Neutrophil (primary cell): ENCODE results near the gene SPAG9.

Experiments used
- H3K27ac ChIP-seq: fragments of 200-600 bp; sonication (generic); 2 replicates; pipeline ENCODE4 v1.5.1; 2016; ENCODE audit warnings: mild to moderate bottlenecking, moderate library complexity
- H3K27me3 ChIP-seq: fragments of 200-600 bp; sonication (generic); 2 replicates; pipeline ENCODE4 v1.6.0; 2016; ENCODE audit warnings: mild to moderate bottlenecking
- H3K36me3 ChIP-seq: fragments of 200-600 bp; sonication (generic); 2 replicates; pipeline ENCODE4 v1.5.1; 2017
- H3K4me1 ChIP-seq, 2 experiments: fragments of 200-600 bp in 1 of 2; sonication (generic) in 1 of 2; 1 replicate in 1 of 2; 2 replicates in 1 of 2; pipeline versions ENCODE4 v1.5.1 to v1.6.1; 2013 to 2016; ENCODE audit warnings: low read depth in 1 of 2, low read length in 1 of 2, mild to moderate bottlenecking in 1 of 2, moderate library complexity in 1 of 2; ENCODE audit not compliant: control insufficient read depth in 1 of 2, insufficient read depth in 1 of 2
- H3K4me3 ChIP-seq, 2 experiments: fragments of 200-600 bp in 1 of 2; sonication (generic) in 1 of 2; 1 replicate in 1 of 2; 2 replicates in 1 of 2; pipeline ENCODE4 v1.5.1; 2013 to 2016; ENCODE audit warnings: low read depth in 1 of 2, low read length in 1 of 2, mild to moderate bottlenecking in 1 of 2, moderate library complexity in 1 of 2
- H3K9me3 ChIP-seq: fragments of 200-600 bp; sonication (generic); 2 replicates; pipeline ENCODE4 v1.5.1; 2016
- CTCF ChIP-seq: fragments of 200-600 bp; sonication (generic); IDR thresholded peaks from 2 replicates; pipeline ENCODE4 v1.5.1; 2016; ENCODE audit warnings: antibody characterized with exemption

The SPAG9 gene

GRCh38 chr17:51078009-51078592 lies 42.6 kb downstream of the SPAG9 start:
- no peak for TF ChIP-seq CTCF
- Histone ChIP-seq H3K4me1 (peaks cover 0 to 3% of the 10 kb centered on the region in 2 experiments), H3K27me3 (no peaks in the 10 kb centered on the region), H3K27ac (no peak overlapping the region), H3K9me3 (no peaks in the 10 kb centered on the region), H3K4me3 (no peak overlapping the region), H3K36me3 (peaks cover 42% of the 10 kb centered on the region)

GRCh38 chr17:51076821-51077220 lies 43.8 kb downstream of the SPAG9 start:
- Histone ChIP-seq H3K27ac (no peak overlapping the region), H3K36me3 (peaks cover 42% of the 10 kb centered on the region)

GRCh38 chr17:51071556-51071955 lies 49.1 kb downstream of the SPAG9 start:
- H3K27me3 ChIP-seq, result no peaks in the 10 kb centered on the region
- TF ChIP-seq CTCF, result no peak
- H3K4me3 ChIP-seq, result no peak overlapping the region
- H3K27ac ChIP-seq, result peak overlapping the region; percentile 66
- peaks cover 14 to 16% of the 10 kb centered on the region in 2 experiments for H3K4me1 ChIP-seq
- peaks cover 13% of the 10 kb centered on the region for H3K36me3 ChIP-seq
- H3K9me3 ChIP-seq, result no peaks in the 10 kb centered on the region

More at GRCh38 chr17:51076821-51077220, 43.8 kb downstream of the SPAG9 start:
- H3K9me3 ChIP-seq, result no peaks in the 10 kb centered on the region
- H3K4me3 ChIP-seq, result no peak overlapping the region
- no peak for TF ChIP-seq CTCF
- peaks cover 2 to 3% of the 10 kb centered on the region in 2 experiments for H3K4me1 ChIP-seq
- no peaks in the 10 kb centered on the region for H3K27me3 ChIP-seq

GRCh38 chr17:51065466-51065865 lies 55.2 kb downstream of the SPAG9 start:
- Histone ChIP-seq H3K27me3 (no peaks in the 10 kb centered on the region), H3K4me3 (no peak overlapping the region), H3K27ac (peak overlapping the region; percentile 50), H3K4me1 (peaks cover 8 to 10% of the 10 kb centered on the region in 2 experiments), H3K9me3 (no peaks in the 10 kb centered on the region), H3K36me3 (no peaks in the 10 kb centered on the region)
- TF ChIP-seq CTCF, result no peak

- Histone ChIP-seq H3K9me3 (no peaks in the 10 kb centered on the region), H3K27ac (peak overlapping the region; percentile 50), H3K36me3 (no peaks in the 10 kb centered on the region), H3K27me3 (no peaks in the 10 kb centered on the region), H3K4me3 (no peak overlapping the region), H3K4me1 (peaks cover 8 to 10% of the 10 kb centered on the region in 2 experiments)
- TF ChIP-seq CTCF, result no peak
Observed at GRCh38 chr17:51064061-51064735, 56.5 kb downstream of the SPAG9 start.
